Activated naive CD8-positive, alpha-beta T cell (primary cell): Measurements from ENCODE around the gene SORBS1.

Source experiments
- H3K27ac Mint-ChIP-seq: one replicate; pipeline ENCODE4 v1.8.0; 2021; ENCODE audit warnings: mixed read lengths
- H3K27me3 Mint-ChIP-seq: one replicate; pipeline ENCODE4 v1.8.0; 2021; ENCODE audit warnings: mixed read lengths
- H3K36me3 Mint-ChIP-seq: one replicate; pipeline ENCODE4 v1.8.0; 2021; ENCODE audit warnings: mixed read lengths
- H3K4me1 Mint-ChIP-seq: one replicate; pipeline ENCODE4 v1.8.0; 2021; ENCODE audit warnings: low read depth, mixed read lengths
- H3K4me3 Mint-ChIP-seq: one replicate; pipeline ENCODE4 v1.8.0; 2021; ENCODE audit warnings: mild to moderate bottlenecking, mixed read lengths
- H3K9me3 Mint-ChIP-seq: one replicate; pipeline ENCODE4 v1.8.0; 2021; ENCODE audit warnings: low read depth, mixed read lengths

SORBS1 gene

DNA sequence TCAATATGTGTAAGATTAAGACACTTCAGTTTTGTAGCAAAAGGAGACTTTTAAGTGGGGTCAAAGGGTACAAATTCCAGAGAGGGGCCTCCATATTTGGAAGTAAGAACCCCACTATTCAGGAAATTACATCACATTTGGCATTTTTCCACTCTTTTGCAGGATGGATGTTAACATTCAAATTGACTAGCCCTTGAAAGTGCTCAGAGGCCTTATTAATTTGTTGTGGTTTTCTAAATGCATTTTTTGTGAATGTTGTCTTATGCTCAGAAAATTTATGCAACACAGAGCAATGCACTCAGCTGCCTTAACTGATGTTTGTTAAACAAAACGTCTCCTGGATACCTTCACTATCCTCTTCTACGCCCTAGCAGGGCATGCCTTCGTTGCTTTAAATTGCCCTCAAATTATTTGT is 219.4 kb downstream of the SORBS1 start:
- no peaks in the 10 kb centered on the region for H3K27me3 Mint-ChIP-seq
- H3K27ac Mint-ChIP-seq = no peak overlapping the region
- H3K4me1 Mint-ChIP-seq = no peaks in the 10 kb centered on the region
- no peaks in the 10 kb centered on the region for H3K9me3 Mint-ChIP-seq
- H3K36me3 Mint-ChIP-seq = no peaks in the 10 kb centered on the region
- H3K4me3 Mint-ChIP-seq = no peak overlapping the region

DNA sequence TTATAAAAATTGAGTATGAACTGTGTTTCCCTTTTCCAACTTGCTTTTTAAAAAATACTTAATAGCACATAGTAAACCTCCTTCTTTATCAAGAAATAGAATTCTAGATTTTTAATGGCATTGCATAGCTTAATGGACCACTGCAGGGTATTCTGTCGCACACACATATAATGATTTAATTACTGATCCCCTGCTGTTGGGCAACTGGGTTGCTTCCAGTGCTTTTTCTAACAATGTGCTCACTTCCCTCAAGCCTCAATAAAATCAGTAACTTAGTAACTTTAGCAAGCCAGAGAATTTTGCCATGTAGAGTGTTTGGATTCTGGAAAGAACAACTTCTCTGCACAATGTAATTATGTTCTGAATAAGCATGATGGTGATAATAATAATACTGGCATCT is 221.3 kb downstream of the SORBS1 start:
- H3K27me3 Mint-ChIP-seq = no peaks in the 10 kb centered on the region
- no peak overlapping the region for H3K27ac Mint-ChIP-seq
- H3K9me3 Mint-ChIP-seq = no peaks in the 10 kb centered on the region
- no peaks in the 10 kb centered on the region for H3K4me1 Mint-ChIP-seq
- no peaks in the 10 kb centered on the region for H3K36me3 Mint-ChIP-seq
- no peak overlapping the region for H3K4me3 Mint-ChIP-seq

- Mint-ChIP-seq H3K27ac (no peak overlapping the region), H3K4me3 (no peak overlapping the region), H3K9me3 (no peaks in the 10 kb centered on the region), H3K36me3 (no peaks in the 10 kb centered on the region), H3K27me3 (no peaks in the 10 kb centered on the region), H3K4me1 (no peaks in the 10 kb centered on the region)
Measured at GRCh38 chr10:95337423-95338160, 223.6 kb downstream of the SORBS1 start.

GRCh38 chr10:95336702-95337101 is 224.5 kb downstream of the SORBS1 start:
- no peaks in the 10 kb centered on the region for H3K9me3 Mint-ChIP-seq
- H3K27ac Mint-ChIP-seq = no peak overlapping the region
- no peak overlapping the region for H3K4me3 Mint-ChIP-seq
- H3K4me1 Mint-ChIP-seq = no peaks in the 10 kb centered on the region
- H3K36me3 Mint-ChIP-seq = no peaks in the 10 kb centered on the region
- H3K27me3 Mint-ChIP-seq = no peaks in the 10 kb centered on the region

DNA sequence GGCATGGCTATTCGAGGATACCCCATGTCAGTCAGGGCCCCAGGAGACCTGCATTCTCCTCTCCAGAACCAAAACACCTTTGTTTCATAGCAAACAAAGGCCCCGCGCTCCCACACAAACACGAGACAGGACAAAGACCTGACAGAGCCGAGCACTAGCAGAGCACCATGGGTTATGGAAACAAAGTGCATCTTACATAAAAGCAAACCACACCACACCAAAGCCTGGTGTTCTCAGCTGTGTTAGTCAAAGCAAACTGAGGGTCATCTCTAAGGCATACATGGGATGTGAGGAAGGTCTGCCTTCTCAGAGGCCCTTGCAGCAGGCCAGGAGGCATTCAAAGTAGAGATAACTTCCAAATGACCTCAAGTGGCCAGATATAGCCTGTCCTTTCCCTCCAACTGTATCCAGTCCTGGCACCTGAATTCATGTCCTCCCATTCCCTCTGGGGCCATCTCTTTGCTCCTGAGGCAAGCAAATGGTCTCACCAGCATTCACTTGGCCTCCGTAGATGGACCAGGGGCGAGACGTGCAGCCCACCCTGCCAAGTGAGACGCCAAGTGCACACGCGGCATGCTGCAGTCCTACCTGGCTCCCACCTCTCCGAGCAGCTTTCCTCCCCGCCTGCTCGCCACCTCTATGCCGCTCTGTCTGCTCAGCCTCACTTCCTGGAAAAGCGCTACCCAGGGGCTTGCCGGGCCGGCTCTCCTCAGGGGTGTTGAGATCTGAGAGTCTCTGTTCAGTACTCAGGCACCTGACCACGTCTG is 225.1 kb downstream of the SORBS1 start:
- Mint-ChIP-seq H3K27me3 (no peaks in the 10 kb centered on the region), H3K4me3 (no peak overlapping the region), H3K9me3 (no peaks in the 10 kb centered on the region), H3K4me1 (no peaks in the 10 kb centered on the region), H3K36me3 (no peaks in the 10 kb centered on the region), H3K27ac (no peak overlapping the region)

GRCh38 chr10:95334805-95335144 is 226.4 kb downstream of the SORBS1 start:
- H3K36me3 Mint-ChIP-seq = no peaks in the 10 kb centered on the region
- no peak overlapping the region for H3K27ac Mint-ChIP-seq
- H3K4me1 Mint-ChIP-seq = no peaks in the 10 kb centered on the region
- no peaks in the 10 kb centered on the region for H3K27me3 Mint-ChIP-seq
- H3K4me3 Mint-ChIP-seq = no peak overlapping the region
- H3K9me3 Mint-ChIP-seq = no peaks in the 10 kb centered on the region

DNA sequence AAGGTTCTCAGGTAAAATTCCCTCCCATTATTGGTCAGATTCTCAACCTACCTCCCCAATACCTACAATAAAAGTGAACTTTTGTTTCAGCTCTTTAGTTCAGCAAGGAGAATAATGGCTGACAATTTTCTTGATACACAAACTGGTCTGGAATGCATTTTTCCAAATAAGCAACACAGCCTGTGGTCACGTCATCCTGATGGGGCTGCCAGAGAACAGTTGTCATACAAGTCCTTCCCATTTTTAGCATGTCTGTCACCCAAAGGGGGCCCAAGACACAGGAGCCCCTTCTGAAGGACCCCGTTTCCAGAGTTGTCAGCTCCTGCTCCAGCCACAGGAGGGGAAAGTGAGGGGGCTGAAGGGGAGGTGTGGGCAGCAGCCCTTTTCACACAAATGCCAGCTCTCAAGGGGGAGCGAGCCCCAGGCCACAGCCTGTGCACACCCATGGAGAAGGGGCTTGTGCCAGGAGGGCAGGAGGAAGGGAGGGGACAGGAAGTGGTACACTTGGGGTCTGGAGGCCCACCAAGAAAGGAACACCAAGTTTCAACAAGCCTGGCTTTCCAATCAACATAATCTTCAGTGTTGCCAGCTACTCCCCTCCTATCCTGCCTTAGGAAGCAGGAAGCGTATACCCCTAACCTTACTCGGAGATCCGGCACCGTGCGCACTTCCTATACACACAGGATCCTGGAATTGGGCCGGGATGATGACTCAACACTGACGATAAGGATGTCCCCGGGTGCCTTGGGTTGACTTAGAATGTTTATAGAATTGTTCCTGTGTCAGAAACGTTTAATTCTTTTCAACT is 227.0 kb downstream of the SORBS1 start:
- H3K27ac Mint-ChIP-seq = no peak overlapping the region
- H3K4me3 Mint-ChIP-seq = no peak overlapping the region
- H3K36me3 Mint-ChIP-seq = no peaks in the 10 kb centered on the region
- no peaks in the 10 kb centered on the region for H3K27me3 Mint-ChIP-seq
- no peaks in the 10 kb centered on the region for H3K4me1 Mint-ChIP-seq
- H3K9me3 Mint-ChIP-seq = no peaks in the 10 kb centered on the region

DNA sequence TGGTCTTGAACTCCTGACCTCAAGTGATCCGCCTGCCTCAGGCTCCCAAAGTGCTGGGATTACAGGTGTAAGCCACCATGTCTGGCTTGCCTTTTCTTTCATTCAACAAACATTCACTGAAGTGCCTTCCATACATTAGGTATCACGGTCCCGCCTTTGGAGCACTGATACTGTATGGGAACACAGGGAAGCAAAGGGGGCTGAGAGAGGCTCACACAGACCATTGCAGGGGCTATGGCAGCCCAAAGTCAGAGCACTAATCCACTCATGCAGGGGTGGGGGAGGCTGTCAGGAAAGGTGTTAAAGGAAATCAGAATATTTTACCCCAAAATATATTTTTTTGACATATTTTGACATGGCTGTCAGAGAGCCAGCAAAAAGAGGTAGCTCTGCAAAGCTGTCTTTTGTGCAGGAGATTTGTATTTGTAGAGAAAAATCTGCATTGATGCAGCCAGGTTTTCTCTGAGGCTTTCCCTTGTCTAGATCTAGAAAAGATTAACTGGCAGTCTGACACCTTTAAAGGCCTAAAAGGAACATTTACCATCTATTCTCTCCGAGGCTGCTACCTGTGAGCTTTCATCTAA is 228.4 kb downstream of the SORBS1 start:
- no peak overlapping the region for H3K4me3 Mint-ChIP-seq
- no peaks in the 10 kb centered on the region for H3K36me3 Mint-ChIP-seq
- no peaks in the 10 kb centered on the region for H3K9me3 Mint-ChIP-seq
- H3K4me1 Mint-ChIP-seq = no peaks in the 10 kb centered on the region
- no peaks in the 10 kb centered on the region for H3K27me3 Mint-ChIP-seq
- no peak overlapping the region for H3K27ac Mint-ChIP-seq

DNA sequence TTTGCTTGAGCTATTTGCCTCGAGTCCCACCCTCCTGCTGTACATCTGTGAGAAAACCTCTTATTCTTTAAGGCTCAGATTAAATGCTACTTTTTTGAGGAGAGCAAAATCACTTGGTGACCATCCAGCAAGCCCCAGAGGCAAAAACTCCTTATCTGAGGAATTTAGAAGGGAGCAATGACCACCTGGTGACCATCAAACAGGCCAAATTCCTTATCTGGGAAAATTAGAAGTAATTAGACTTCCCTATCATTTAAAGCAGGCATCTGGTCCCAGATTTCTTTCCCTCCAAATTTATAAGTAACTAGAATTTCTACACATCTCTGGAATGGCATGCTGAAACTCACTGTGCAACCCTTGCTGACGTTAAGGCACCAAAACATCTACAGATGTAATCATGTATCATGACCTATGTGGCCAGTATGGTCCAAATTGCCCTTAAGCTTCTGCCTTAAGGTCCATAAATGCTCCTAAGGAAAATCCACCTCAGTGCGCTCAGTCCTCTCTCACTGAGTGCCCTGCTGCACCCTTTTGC is 229.5 kb downstream of the SORBS1 start:
- no peaks in the 10 kb centered on the region for H3K36me3 Mint-ChIP-seq
- H3K27me3 Mint-ChIP-seq = no peaks in the 10 kb centered on the region
- H3K4me3 Mint-ChIP-seq = no peak overlapping the region
- H3K4me1 Mint-ChIP-seq = no peaks in the 10 kb centered on the region
- H3K9me3 Mint-ChIP-seq = no peaks in the 10 kb centered on the region
- no peak overlapping the region for H3K27ac Mint-ChIP-seq

- no peaks in the 10 kb centered on the region for H3K36me3 Mint-ChIP-seq
- H3K27ac Mint-ChIP-seq = no peak overlapping the region
- no peaks in the 10 kb centered on the region for H3K27me3 Mint-ChIP-seq
- H3K4me3 Mint-ChIP-seq = no peak overlapping the region
- no peaks in the 10 kb centered on the region for H3K9me3 Mint-ChIP-seq
- no peaks in the 10 kb centered on the region for H3K4me1 Mint-ChIP-seq
Measured at GRCh38 chr10:95330966-95331453, 230.2 kb downstream of the SORBS1 start.

DNA sequence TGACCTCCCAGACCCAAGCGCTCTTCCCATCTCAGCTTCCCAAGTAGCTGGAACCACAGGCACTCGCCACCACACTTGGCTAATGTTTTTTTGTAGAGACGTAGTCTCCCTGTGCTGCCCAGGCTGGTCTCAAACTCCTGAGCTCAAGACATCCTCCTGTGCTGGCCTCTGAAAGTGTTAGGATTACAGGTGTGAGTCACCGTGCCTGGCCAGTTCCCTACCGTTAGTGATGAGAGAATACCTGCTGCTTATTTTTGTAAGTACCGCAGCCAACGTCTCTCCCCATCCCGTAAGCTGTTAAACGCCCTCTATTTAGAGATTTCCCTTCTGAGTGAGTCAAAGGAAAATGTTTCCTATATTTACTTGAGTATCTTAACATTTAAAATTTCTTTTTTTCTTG is 231.9 kb downstream of the SORBS1 start:
- H3K4me3 Mint-ChIP-seq = no peak overlapping the region
- H3K27me3 Mint-ChIP-seq = no peaks in the 10 kb centered on the region
- no peaks in the 10 kb centered on the region for H3K9me3 Mint-ChIP-seq
- H3K36me3 Mint-ChIP-seq = no peaks in the 10 kb centered on the region
- H3K27ac Mint-ChIP-seq = no peak overlapping the region
- no peaks in the 10 kb centered on the region for H3K4me1 Mint-ChIP-seq

- H3K4me1 Mint-ChIP-seq = no peaks in the 10 kb centered on the region
- H3K27me3 Mint-ChIP-seq = no peaks in the 10 kb centered on the region
- no peak overlapping the region for H3K27ac Mint-ChIP-seq
- no peaks in the 10 kb centered on the region for H3K9me3 Mint-ChIP-seq
- no peaks in the 10 kb centered on the region for H3K36me3 Mint-ChIP-seq
- H3K4me3 Mint-ChIP-seq = no peak overlapping the region
Measured at GRCh38 chr10:95328013-95328412, 233.2 kb downstream of the SORBS1 start.

- H3K27me3 Mint-ChIP-seq = no peaks in the 10 kb centered on the region
- H3K27ac Mint-ChIP-seq = no peak overlapping the region
- H3K4me3 Mint-ChIP-seq = no peak overlapping the region
- H3K4me1 Mint-ChIP-seq = no peaks in the 10 kb centered on the region
- no peaks in the 10 kb centered on the region for H3K36me3 Mint-ChIP-seq
- H3K9me3 Mint-ChIP-seq = no peaks in the 10 kb centered on the region
Measured at GRCh38 chr10:95327367-95327766, 233.8 kb downstream of the SORBS1 start.

DNA sequence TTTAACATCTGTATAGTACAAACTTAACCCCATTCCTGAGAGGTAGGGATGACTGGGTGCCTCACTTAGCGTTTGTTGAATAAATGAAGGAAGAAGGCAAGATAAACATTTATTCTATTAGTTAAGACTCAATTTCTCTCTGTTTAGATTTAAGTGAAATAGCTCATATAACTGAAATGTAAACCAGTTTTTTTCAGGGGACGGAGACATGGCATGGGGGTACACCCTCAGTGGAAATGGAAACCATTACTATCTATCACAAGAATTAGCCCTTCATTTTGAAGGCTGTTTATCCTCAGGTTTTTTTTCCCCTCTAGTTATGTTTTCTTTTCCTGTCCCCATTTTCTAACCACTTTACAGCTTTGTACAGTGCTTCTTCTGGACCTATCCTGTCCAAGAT is 234.8 kb downstream of the SORBS1 start:
- Mint-ChIP-seq H3K4me1 (no peaks in the 10 kb centered on the region), H3K27me3 (no peaks in the 10 kb centered on the region), H3K36me3 (no peaks in the 10 kb centered on the region), H3K9me3 (no peaks in the 10 kb centered on the region), H3K4me3 (no peak overlapping the region), H3K27ac (no peak overlapping the region)

DNA sequence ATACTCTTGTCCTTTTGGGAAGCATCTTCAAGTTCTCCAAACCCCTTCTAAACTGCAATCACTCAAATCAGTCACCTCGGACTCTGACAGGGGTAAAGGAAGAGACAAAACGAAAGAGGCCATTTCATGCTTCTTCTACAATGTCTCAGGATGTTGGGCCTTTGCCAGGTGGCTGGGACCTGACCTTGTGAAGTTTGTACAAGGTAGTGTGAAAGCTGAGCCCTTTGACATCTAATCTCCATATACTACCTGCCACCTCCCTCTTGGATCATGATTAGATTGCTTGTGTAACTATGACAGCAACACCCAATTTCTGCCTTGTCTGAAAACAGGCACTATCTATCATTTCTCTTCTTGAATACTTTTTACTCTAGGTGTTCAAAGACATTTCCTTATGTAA is 235.3 kb downstream of the SORBS1 start:
- Mint-ChIP-seq H3K36me3 (no peaks in the 10 kb centered on the region), H3K27me3 (no peaks in the 10 kb centered on the region), H3K27ac (no peak overlapping the region), H3K4me3 (no peak overlapping the region), H3K9me3 (no peaks in the 10 kb centered on the region), H3K4me1 (no peaks in the 10 kb centered on the region)
